ENCODE measurements around the gene YOD1.

Gene YOD1

GRCh38 chr1:207051191-207051943 is at the start of gene YOD1:
Gene YOD1 (minus strand): TSS chr1:207051208. CDS start chr1:207051030, 178 bp downstream.
- no peak for DNase-seq

- no peak for DNase-seq
Observed at GRCh38 chr1:207097871-207098324, 46.9 kb upstream of the YOD1 start.

- no peak for DNase-seq
Observed at GRCh38 chr1:207093944-207094343, 42.9 kb upstream of the YOD1 start.

GRCh38 chr1:207091200-207091908 is 40.3 kb upstream of the YOD1 start:
- DNase-seq: no peak

GRCh38 chr1:207089627-207090355 is 38.8 kb upstream of the YOD1 start:
- DNase-seq: no peak

- no peak for DNase-seq
Observed at GRCh38 chr1:207088701-207089626, 38.0 kb upstream of the YOD1 start, which contains the start of gene C4BPB. Gene C4BPB (plus strand): TSS chr1:207088860. CDS start chr1:207089532, 672 bp downstream.

GRCh38 chr1:207088161-207088560 is 37.2 kb upstream of the YOD1 start:
- no peak for DNase-seq

GRCh38 chr1:207085887-207086286 is 34.9 kb upstream of the YOD1 start:
- DNase-seq: no peak

- DNase-seq: no peak
Observed at GRCh38 chr1:207084701-207085180, 33.7 kb upstream of the YOD1 start.

GRCh38 chr1:207084232-207084631 is 33.2 kb upstream of the YOD1 start:
- DNase-seq: no peak

- DNase-seq: no peak
Observed at GRCh38 chr1:207081806-207082205, 30.8 kb upstream of the YOD1 start.

GRCh38 chr1:207081088-207081487 is 30.1 kb upstream of the YOD1 start:
- no peak for DNase-seq

GRCh38 chr1:207079706-207080241 is 28.8 kb upstream of the YOD1 start:
- no peak for DNase-seq

- no peak for DNase-seq
Observed at GRCh38 chr1:207078578-207079132, 27.6 kb upstream of the YOD1 start.

GRCh38 chr1:207077470-207078377 is 26.7 kb upstream of the YOD1 start:
- no peak for DNase-seq

- no peak for DNase-seq
Observed at GRCh38 chr1:207077012-207077411, 26.0 kb upstream of the YOD1 start.

GRCh38 chr1:207076181-207076955 is 25.4 kb upstream of the YOD1 start:
- no peak for DNase-seq

GRCh38 chr1:207073906-207074820 is 23.2 kb upstream of the YOD1 start:
- no peak for DNase-seq

All from GOT3 (cell line).